Measurements from ENCODE around the gene SUPT3H. TPM values are rescaled to one million over a fixed set of nuclear protein-coding genes. Genes with fewer than 3 reads are reported as not detected.
"Not testable (repeated sequence)": the region's sequence is repeated elsewhere in the genome, so short reads cannot be mapped to it uniquely, and the experiment has no call there.

The SUPT3H gene
- total RNA-seq, 1 donor from 2014 or later, result 9.9 TPM

GRCh38 chr6:44923444-44923843 lies 454.3 kb downstream of the SUPT3H start:
- no peak overlapping the region for H3K4me3 ChIP-seq (ENCODE audit: low read length in 3 of 3)
- H3K9ac ChIP-seq (ENCODE audit: low read depth in 1 of 3, low read length in 3 of 3), result no peak overlapping the region
- H3K27me3 ChIP-seq (ENCODE audit: control insufficient read depth in 3 of 3, insufficient read depth in 3 of 3, low read length in 3 of 3), result no peaks in the 10 kb centered on the region
- H3K36me3 ChIP-seq (ENCODE audit: control insufficient read depth in 3 of 3, insufficient read depth in 3 of 3, low read length in 3 of 3), result no peaks in the 10 kb centered on the region
- no peaks in the 10 kb centered on the region for H3K9me3 ChIP-seq (ENCODE audit: control insufficient read depth in 3 of 3, low read length in 3 of 3)
- no peaks in the 10 kb centered on the region for H3K4me1 ChIP-seq (ENCODE audit: control insufficient read depth in 3 of 3, insufficient read depth in 3 of 3, low read length in 3 of 3)
- no peak overlapping the region for H3K27ac ChIP-seq (ENCODE audit: low read depth, low read length)

- Histone ChIP-seq H3K4me1 (ENCODE audit: control insufficient read depth in 3 of 3, insufficient read depth in 3 of 3, low read length in 3 of 3) (no peaks in the 10 kb centered on the region), H3K4me3 (ENCODE audit: low read length in 3 of 3) (no peak overlapping the region), H3K9me3 (ENCODE audit: control insufficient read depth in 3 of 3, low read length in 3 of 3) (no peaks in the 10 kb centered on the region), H3K36me3 (ENCODE audit: control insufficient read depth in 3 of 3, insufficient read depth in 3 of 3, low read length in 3 of 3) (no peaks in the 10 kb centered on the region), H3K27ac (ENCODE audit: low read depth, low read length) (no peak overlapping the region), H3K27me3 (ENCODE audit: control insufficient read depth in 3 of 3, insufficient read depth in 3 of 3, low read length in 3 of 3) (no peaks in the 10 kb centered on the region), H3K9ac (ENCODE audit: low read depth in 1 of 3, low read length in 3 of 3) (no peak overlapping the region)
These were observed 455.9 kb downstream of the SUPT3H start for GRCh38 chr6:44921798-44922197.

DNA sequence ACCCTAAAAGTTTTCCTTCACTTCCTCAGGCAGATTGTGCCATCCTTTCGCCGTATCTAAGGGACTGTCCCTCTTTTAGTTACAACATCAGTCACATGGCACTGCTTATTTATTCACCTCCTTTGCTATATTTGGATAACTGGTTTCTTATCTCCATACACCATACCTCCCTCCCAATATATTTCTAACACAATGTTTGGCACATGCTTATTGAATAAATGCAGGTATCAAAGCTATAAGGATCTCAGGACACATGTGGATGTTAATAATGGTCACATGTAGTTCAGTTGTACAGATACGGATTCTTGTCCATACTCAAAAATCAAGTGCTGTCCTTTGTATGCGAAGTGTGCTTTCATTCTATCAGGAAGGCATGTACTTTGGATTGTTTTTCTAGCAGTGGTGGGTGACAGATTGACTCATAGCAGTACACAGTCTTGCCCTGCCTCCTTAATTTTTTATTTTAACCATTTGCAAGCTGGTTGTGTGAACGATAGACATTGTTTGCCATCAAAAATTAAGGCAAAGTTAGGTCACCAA lies 456.7 kb downstream of the SUPT3H start:
- H3K4me1 ChIP-seq (ENCODE audit: control insufficient read depth in 3 of 3, insufficient read depth in 3 of 3, low read length in 3 of 3), result no peaks in the 10 kb centered on the region
- H3K27me3 ChIP-seq (ENCODE audit: control insufficient read depth in 3 of 3, insufficient read depth in 3 of 3, low read length in 3 of 3), result no peaks in the 10 kb centered on the region
- no peaks in the 10 kb centered on the region for H3K36me3 ChIP-seq (ENCODE audit: control insufficient read depth in 3 of 3, insufficient read depth in 3 of 3, low read length in 3 of 3)
- no peaks in the 10 kb centered on the region for H3K9me3 ChIP-seq (ENCODE audit: control insufficient read depth in 3 of 3, low read length in 3 of 3)
- no peak overlapping the region for H3K4me3 ChIP-seq (ENCODE audit: low read length in 3 of 3)
- no peak overlapping the region for H3K9ac ChIP-seq (ENCODE audit: low read depth in 1 of 3, low read length in 3 of 3)
- no peak overlapping the region for H3K27ac ChIP-seq (ENCODE audit: low read depth, low read length)

GRCh38 chr6:44918671-44919296 lies 458.9 kb downstream of the SUPT3H start:
- no peak overlapping the region for H3K9ac ChIP-seq (ENCODE audit: low read depth in 1 of 3, low read length in 3 of 3)
- H3K4me1 ChIP-seq (ENCODE audit: control insufficient read depth in 3 of 3, insufficient read depth in 3 of 3, low read length in 3 of 3), result no peaks in the 10 kb centered on the region
- no peaks in the 10 kb centered on the region for H3K36me3 ChIP-seq (ENCODE audit: control insufficient read depth in 3 of 3, insufficient read depth in 3 of 3, low read length in 3 of 3)
- no peaks in the 10 kb centered on the region for H3K27me3 ChIP-seq (ENCODE audit: control insufficient read depth in 3 of 3, insufficient read depth in 3 of 3, low read length in 3 of 3)
- no peak overlapping the region for H3K4me3 ChIP-seq (ENCODE audit: low read length in 3 of 3)
- no peak overlapping the region for H3K27ac ChIP-seq (ENCODE audit: low read depth, low read length)
- no peaks in the 10 kb centered on the region for H3K9me3 ChIP-seq (ENCODE audit: control insufficient read depth in 3 of 3, low read length in 3 of 3)

- Histone ChIP-seq H3K27ac (ENCODE audit: low read depth, low read length) (no peak overlapping the region), H3K4me1 (ENCODE audit: control insufficient read depth in 3 of 3, insufficient read depth in 3 of 3, low read length in 3 of 3) (no peaks in the 10 kb centered on the region), H3K9me3 (ENCODE audit: control insufficient read depth in 3 of 3, low read length in 3 of 3) (no peaks in the 10 kb centered on the region), H3K9ac (ENCODE audit: low read depth in 1 of 3, low read length in 3 of 3) (no peak overlapping the region), H3K4me3 (ENCODE audit: low read length in 3 of 3) (no peak overlapping the region), H3K36me3 (ENCODE audit: control insufficient read depth in 3 of 3, insufficient read depth in 3 of 3, low read length in 3 of 3) (no peaks in the 10 kb centered on the region), H3K27me3 (ENCODE audit: control insufficient read depth in 3 of 3, insufficient read depth in 3 of 3, low read length in 3 of 3) (no peaks in the 10 kb centered on the region)
These were observed 460.3 kb downstream of the SUPT3H start for GRCh38 chr6:44917430-44917829.

- Histone ChIP-seq H3K9ac (ENCODE audit: low read depth in 1 of 3, low read length in 3 of 3) (no peak overlapping the region), H3K4me1 (ENCODE audit: control insufficient read depth in 3 of 3, insufficient read depth in 3 of 3, low read length in 3 of 3) (no peaks in the 10 kb centered on the region), H3K36me3 (ENCODE audit: control insufficient read depth in 3 of 3, insufficient read depth in 3 of 3, low read length in 3 of 3) (no peaks in the 10 kb centered on the region), H3K27me3 (ENCODE audit: control insufficient read depth in 3 of 3, insufficient read depth in 3 of 3, low read length in 3 of 3) (no peaks in the 10 kb centered on the region), H3K4me3 (ENCODE audit: low read length in 3 of 3) (no peak overlapping the region), H3K27ac (ENCODE audit: low read depth, low read length) (no peak overlapping the region), H3K9me3 (ENCODE audit: control insufficient read depth in 3 of 3, low read length in 3 of 3) (no peaks in the 10 kb centered on the region)
These were observed 462.6 kb downstream of the SUPT3H start for GRCh38 chr6:44915111-44915510.

GRCh38 chr6:44914141-44914540 lies 463.6 kb downstream of the SUPT3H start:
- H3K27ac ChIP-seq (ENCODE audit: low read depth, low read length), result no peak overlapping the region
- no peak overlapping the region for H3K9ac ChIP-seq (ENCODE audit: low read depth in 1 of 3, low read length in 3 of 3)
- no peaks in the 10 kb centered on the region for H3K36me3 ChIP-seq (ENCODE audit: control insufficient read depth in 3 of 3, insufficient read depth in 3 of 3, low read length in 3 of 3)
- no peaks in the 10 kb centered on the region for H3K27me3 ChIP-seq (ENCODE audit: control insufficient read depth in 3 of 3, insufficient read depth in 3 of 3, low read length in 3 of 3)
- no peaks in the 10 kb centered on the region for H3K9me3 ChIP-seq (ENCODE audit: control insufficient read depth in 3 of 3, low read length in 3 of 3)
- no peak overlapping the region for H3K4me3 ChIP-seq (ENCODE audit: low read length in 3 of 3)
- no peaks in the 10 kb centered on the region for H3K4me1 ChIP-seq (ENCODE audit: control insufficient read depth in 3 of 3, insufficient read depth in 3 of 3, low read length in 3 of 3)

DNA sequence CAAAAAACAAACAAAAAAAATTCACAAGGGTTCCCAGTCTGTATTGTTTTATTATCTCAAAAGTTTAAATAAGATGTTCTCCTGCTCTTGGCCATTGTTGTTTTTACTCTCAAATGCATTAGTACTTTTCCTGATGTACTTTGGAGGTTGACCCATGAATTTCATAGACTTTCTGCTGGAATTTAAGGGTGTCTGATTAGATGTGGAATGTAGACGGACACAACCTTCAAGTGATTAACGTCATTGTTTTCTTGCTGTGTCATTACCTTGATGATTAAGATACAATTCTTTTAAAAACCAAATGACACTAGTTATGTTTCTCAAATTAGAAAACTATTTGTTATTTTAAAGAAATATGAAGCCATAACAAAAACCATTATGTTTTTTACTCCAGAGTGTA lies 471.0 kb downstream of the SUPT3H start:
- Histone ChIP-seq H3K4me3 (ENCODE audit: low read length in 3 of 3) (no peak overlapping the region), H3K36me3 (ENCODE audit: control insufficient read depth in 3 of 3, insufficient read depth in 3 of 3, low read length in 3 of 3) (no peaks in the 10 kb centered on the region), H3K4me1 (ENCODE audit: control insufficient read depth in 3 of 3, insufficient read depth in 3 of 3, low read length in 3 of 3) (no peaks in the 10 kb centered on the region), H3K27ac (ENCODE audit: low read depth, low read length) (no peak overlapping the region), H3K9ac (ENCODE audit: low read depth in 1 of 3, low read length in 3 of 3) (no peak overlapping the region), H3K9me3 (ENCODE audit: control insufficient read depth in 3 of 3, low read length in 3 of 3) (no peaks in the 10 kb centered on the region), H3K27me3 (ENCODE audit: control insufficient read depth in 3 of 3, insufficient read depth in 3 of 3, low read length in 3 of 3) (no peaks in the 10 kb centered on the region)

- H3K36me3 ChIP-seq (ENCODE audit: control insufficient read depth in 3 of 3, insufficient read depth in 3 of 3, low read length in 3 of 3); H3K4me1 ChIP-seq (ENCODE audit: control insufficient read depth in 3 of 3, insufficient read depth in 3 of 3, low read length in 3 of 3); H3K9ac ChIP-seq (ENCODE audit: low read depth in 1 of 3, low read length in 3 of 3); H3K9me3 ChIP-seq (ENCODE audit: control insufficient read depth in 3 of 3, low read length in 3 of 3); H3K27ac ChIP-seq (ENCODE audit: low read depth, low read length); H3K27me3 ChIP-seq (ENCODE audit: control insufficient read depth in 3 of 3, insufficient read depth in 3 of 3, low read length in 3 of 3); H3K4me3 ChIP-seq (ENCODE audit: low read length in 3 of 3): not testable (repeated sequence)
These were observed 477.4 kb downstream of the SUPT3H start for GRCh38 chr6:44900358-44900757.

- Histone ChIP-seq H3K9me3 (ENCODE audit: control insufficient read depth in 3 of 3, low read length in 3 of 3) (no peaks in the 10 kb centered on the region), H3K9ac (ENCODE audit: low read depth in 1 of 3, low read length in 3 of 3) (no peak overlapping the region), H3K4me3 (ENCODE audit: low read length in 3 of 3) (no peak overlapping the region), H3K36me3 (ENCODE audit: control insufficient read depth in 3 of 3, insufficient read depth in 3 of 3, low read length in 3 of 3) (no peaks in the 10 kb centered on the region), H3K27me3 (ENCODE audit: control insufficient read depth in 3 of 3, insufficient read depth in 3 of 3, low read length in 3 of 3) (no peaks in the 10 kb centered on the region), H3K27ac (ENCODE audit: low read depth, low read length) (no peak overlapping the region), H3K4me1 (ENCODE audit: control insufficient read depth in 3 of 3, insufficient read depth in 3 of 3, low read length in 3 of 3) (no peaks in the 10 kb centered on the region)
These were observed 479.3 kb downstream of the SUPT3H start for GRCh38 chr6:44898296-44898930.

Measured in skeletal muscle tissue (tissue), 4 donors.